ENCODE measurements around the gene MX1. TPM values are rescaled to one million over a fixed set of nuclear protein-coding genes. Genes with fewer than 3 reads are reported as not detected.

Gene MX1
- total RNA-seq, 2 donors from 2014 or later, result 65.2 to 154 TPM

DNA sequence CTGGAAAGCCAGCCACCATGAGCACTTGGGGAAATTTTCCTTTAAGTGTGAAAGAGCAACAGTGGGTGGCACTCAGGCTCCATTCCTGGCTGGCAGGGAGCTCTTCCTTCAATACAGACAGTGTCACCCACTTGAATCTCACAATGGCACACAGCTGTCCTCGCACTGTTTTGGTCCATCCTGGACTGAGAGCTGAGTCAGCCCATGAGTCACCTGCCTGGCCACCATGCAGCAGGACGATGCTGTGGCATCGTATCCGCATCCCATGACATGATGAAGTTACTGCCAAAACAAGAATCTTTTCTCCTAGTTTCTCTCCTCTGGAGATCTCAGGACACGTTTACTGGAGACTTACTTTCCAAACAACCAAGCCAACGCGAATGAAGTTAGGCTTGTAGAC lies 75.9 kb downstream of the MX1 start:
- Mint-ChIP-seq H3K9me3 (no peaks in the 10 kb centered on the region), H3K4me1 (ENCODE audit: low read depth) (peaks cover 6% of the 10 kb centered on the region), H3K36me3 (ENCODE audit: insufficient read depth in 2 of 2) (no peaks in the 10 kb centered on the region), H3K27me3 (ENCODE audit: low read depth) (peaks cover 50% of the 10 kb centered on the region), H3K27ac (no peak overlapping the region), H3K4me3 (no peak overlapping the region)
- ATAC-seq (replicated peaks in 1 of 2) (no peak), DNase-seq (no peak)

DNA sequence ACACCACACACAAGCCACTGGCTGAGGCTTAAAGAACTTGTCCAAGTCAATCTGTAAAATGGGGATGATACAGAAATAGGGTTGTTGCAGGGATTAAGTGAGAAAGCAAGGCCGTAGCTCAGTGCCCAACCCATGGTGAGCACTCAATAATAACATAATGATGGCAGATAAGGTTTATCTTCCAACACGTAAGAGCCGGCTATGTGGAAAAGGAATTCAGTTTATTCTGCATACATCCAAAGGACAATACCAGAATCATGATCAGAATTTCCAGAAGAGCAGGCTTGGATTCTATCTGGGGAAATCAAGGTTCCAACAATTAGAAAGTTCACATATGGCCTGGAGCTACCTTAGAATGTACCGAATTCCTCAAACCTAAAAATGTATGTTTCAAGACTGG lies 77.3 kb downstream of the MX1 start:
- Mint-ChIP-seq H3K36me3 (ENCODE audit: insufficient read depth in 2 of 2) (no peaks in the 10 kb centered on the region), H3K9me3 (no peaks in the 10 kb centered on the region), H3K27me3 (ENCODE audit: low read depth) (peaks cover 47% of the 10 kb centered on the region), H3K4me1 (ENCODE audit: low read depth) (peaks cover 6% of the 10 kb centered on the region), H3K27ac (no peak overlapping the region), H3K4me3 (no peak overlapping the region)
- no peak for DNase-seq
- ATAC-seq (replicated peaks in 1 of 2), result no peak

DNA sequence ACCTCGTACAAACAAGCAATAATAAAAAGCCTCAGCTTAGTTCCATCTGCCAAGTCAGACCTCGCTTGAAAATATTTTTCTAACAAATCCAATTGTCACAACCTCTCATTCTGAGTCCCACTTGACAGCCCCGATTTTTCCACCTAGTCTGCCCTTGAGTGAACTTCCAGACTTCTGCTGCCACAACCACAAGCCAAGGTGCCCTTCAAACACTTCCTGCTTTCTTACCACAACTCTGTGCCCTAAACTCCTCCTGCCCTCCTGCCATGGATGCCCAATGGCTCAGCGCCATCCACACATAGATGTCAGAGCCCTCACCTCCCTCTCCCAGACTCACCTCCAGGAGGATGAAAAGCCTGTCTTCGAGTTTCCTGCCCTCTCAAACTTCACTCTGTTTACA lies 78.0 kb downstream of the MX1 start:
- Mint-ChIP-seq H3K9me3 (no peaks in the 10 kb centered on the region), H3K4me3 (no peak overlapping the region)
- no peak for ATAC-seq (replicated peaks in 1 of 2)

DNA sequence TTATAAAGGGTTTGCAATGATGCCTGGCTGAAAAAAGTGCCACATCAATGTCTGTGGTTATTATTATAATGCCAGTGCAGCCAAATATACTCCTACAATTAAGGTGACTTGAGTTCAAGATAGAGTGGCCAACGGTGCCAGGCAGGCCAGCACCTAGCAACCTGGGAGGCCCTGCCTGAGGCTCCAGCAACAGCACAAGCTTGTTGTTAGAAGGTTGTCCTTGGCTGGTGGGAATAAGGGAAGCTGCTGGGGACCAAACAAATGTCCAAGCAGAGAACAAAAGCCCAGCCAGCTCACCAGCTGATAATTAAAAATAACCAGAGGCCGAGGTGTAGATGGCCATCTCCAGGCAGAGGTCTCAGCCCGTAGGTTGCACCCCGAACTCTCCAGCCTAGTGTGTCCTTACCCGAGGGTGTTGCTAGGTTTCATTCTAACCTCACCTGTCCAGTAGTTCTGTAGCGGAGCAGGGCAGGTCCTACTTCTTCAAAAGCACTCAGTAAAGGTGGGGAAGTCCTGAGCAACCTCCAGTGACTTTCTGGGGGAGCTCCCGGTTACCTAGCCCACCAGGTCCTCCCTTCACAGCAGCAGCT lies 80.1 kb downstream of the MX1 start:
- no peak for ATAC-seq (replicated peaks in 1 of 2)
- Mint-ChIP-seq H3K27me3 (ENCODE audit: low read depth) (peaks cover 59% of the 10 kb centered on the region), H3K4me3 (no peak overlapping the region), H3K9me3 (no peaks in the 10 kb centered on the region), H3K27ac (no peak overlapping the region), H3K4me1 (ENCODE audit: low read depth) (peaks cover 6% of the 10 kb centered on the region), H3K36me3 (ENCODE audit: insufficient read depth in 2 of 2) (no peaks in the 10 kb centered on the region)
- DNase-seq, result no peak

More for the DNA sequence above, 78.0 kb downstream of the MX1 start:
- no peak overlapping the region for H3K27ac Mint-ChIP-seq
- peaks cover 46% of the 10 kb centered on the region for H3K27me3 Mint-ChIP-seq (ENCODE audit: low read depth)
- H3K4me1 Mint-ChIP-seq (ENCODE audit: low read depth), result peaks cover 6% of the 10 kb centered on the region
- H3K36me3 Mint-ChIP-seq (ENCODE audit: insufficient read depth in 2 of 2), result no peaks in the 10 kb centered on the region
- no peak for DNase-seq

DNA sequence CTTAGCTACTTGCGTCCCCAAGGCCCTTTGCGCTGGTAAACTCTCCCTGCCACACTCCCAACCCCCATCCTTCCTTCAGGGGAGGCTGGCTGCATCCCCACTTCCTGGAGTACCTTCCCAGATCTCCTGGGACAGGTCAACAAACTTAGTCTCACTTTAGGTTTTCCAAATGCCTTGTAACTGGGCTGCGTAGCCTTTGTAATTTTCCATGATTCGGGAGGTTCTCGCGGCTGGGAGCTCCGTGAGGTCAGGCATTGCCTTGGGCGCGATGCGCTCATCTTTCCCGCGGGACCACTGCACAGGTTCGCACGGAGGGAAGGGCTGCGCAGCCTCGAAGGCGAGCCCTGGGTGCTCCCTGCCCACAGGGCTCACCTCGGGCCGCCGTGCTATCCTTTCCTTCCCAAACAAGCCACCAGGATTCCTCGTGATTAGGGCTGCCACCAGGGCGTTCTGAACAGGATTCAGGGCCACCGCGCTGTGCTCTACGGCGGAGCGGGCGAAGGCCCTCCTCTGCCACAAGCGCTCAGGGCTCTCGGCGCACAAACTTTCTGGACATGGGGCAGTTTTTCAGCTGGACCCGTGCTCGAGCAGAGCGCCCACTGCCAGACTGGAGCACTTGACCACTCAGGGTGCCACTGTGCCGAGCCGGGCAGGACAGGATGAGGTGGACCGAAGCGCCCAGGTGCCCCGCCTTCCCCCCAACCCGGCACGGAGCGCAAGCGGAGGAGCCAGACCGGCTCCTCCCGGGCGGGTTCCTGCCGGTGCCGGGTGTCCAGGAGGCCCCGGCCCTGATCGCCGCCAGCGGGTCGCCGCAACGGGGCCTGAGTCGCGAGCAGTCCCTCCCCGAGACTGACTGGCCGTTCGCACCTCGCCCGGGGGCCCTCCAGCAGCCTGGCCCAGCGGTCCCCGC lies 80.8 kb downstream of the MX1 start:
- Mint-ChIP-seq H3K27me3 (ENCODE audit: low read depth) (peaks cover 54% of the 10 kb centered on the region), H3K4me3 (no peak overlapping the region), H3K36me3 (ENCODE audit: insufficient read depth in 2 of 2) (no peaks in the 10 kb centered on the region), H3K27ac (no peak overlapping the region), H3K4me1 (ENCODE audit: low read depth) (peaks cover 6% of the 10 kb centered on the region), H3K9me3 (no peaks in the 10 kb centered on the region)
- ATAC-seq (replicated peaks in 1 of 2), result no peak
- no peak for DNase-seq

DNA sequence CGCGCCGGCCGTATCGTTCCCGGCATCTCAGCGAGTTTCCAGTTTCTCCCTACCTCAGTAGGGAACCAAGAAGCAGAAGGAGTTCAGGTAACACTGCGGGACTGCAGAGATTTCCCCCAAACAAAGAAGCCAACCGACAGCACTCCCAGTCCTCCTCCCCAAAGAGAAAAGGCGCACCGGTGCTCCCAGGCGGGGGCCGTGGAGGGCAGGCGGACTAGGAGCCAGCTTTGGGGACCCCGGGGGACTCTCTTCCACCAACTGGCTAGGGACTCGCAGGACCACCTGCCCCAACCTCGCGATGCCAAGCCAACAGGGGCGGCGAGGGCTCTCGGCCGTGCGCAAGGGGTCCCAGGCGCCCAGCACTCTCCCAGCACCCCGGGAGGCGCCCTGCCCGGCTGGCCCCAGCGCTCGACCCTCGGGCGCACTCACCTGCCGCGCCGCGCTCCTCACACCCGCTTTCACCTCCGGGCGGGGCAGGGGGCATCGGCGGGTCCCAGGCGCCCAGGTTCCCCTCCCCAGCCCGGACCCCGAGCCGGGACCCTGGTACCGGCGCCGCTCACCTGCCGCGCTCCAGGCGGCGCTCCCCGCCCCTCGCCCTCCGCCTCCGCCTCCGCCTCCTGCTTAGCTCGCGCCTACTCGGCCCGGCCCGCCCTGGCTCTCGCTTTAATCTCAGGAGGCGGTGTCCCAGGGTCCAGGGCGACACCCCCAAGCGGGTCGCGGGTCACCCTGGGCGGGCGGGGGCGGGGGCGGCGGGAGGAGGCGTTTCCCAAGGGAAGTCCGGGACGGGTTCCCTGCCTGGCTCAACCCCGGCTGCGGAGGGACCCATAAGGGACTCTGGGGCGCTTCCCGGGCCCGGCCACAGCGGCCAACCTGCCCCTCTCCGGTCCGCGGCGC lies 81.7 kb downstream of the MX1 start, which contains the start of gene TMPRSS2:
Gene TMPRSS2 (minus strand): TSS at position 638 of the 894 bp plus-strand sequence. CDS start 10,025 bp downstream, outside the sequence.
- H3K27me3 Mint-ChIP-seq (ENCODE audit: low read depth), result peaks cover 47% of the 10 kb centered on the region
- H3K9me3 Mint-ChIP-seq, result no peaks in the 10 kb centered on the region
- no peak within 1 kb of the TSS for H3K4me3 Mint-ChIP-seq
- H3K36me3 Mint-ChIP-seq (ENCODE audit: insufficient read depth in 2 of 2), result no peaks in the 10 kb centered on the region
- DNase-seq (no peak), ATAC-seq (replicated peaks in 1 of 2) (no peak)
- H3K4me1 Mint-ChIP-seq (ENCODE audit: low read depth), result peaks cover 6% of the 10 kb centered on the region
- no peak within 1 kb of the TSS for H3K27ac Mint-ChIP-seq

DNA sequence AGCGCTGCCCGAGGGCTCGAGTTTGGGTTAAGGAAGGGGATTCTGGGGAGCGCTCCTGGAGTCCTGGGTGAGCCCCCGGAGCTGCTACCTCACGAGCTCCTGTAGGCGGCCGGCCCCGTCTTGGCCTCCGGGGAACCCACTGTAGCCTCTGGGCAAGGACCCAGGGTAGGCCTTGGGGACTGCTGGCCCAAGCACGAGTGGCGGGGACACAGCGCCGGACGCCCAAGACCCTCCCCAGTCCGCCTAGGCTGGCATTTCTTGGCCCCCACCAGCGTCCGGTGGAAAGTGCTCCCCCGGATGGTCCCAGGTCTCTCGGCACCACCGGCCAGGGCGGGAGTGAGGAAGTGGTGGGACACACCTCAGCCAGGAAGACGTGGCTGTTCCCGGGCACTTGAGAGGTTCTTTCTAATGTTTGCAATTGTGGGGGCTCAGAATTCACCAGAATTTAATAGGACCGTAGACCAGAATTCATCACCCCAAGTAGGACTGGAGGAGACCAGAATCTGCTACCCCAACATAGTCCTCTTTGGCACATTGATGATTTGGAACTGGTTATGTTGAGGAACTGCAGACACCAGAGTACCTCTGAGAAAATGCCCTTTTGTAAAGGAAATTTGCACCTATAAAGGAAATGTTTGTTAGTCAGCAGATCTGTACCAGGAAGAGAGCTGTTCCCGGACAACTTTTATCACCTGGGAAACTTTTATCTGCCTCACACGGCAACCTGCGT lies 82.5 kb downstream of the MX1 start:
- peaks cover 6% of the 10 kb centered on the region for H3K4me1 Mint-ChIP-seq (ENCODE audit: low read depth)
- no peak for DNase-seq
- peaks cover 47% of the 10 kb centered on the region for H3K27me3 Mint-ChIP-seq (ENCODE audit: low read depth)
- no peak for ATAC-seq (replicated peaks in 1 of 2)
- H3K9me3 Mint-ChIP-seq, result no peaks in the 10 kb centered on the region
- no peak overlapping the region for H3K4me3 Mint-ChIP-seq
- H3K36me3 Mint-ChIP-seq (ENCODE audit: insufficient read depth in 2 of 2), result no peaks in the 10 kb centered on the region
- H3K27ac Mint-ChIP-seq, result no peak overlapping the region

Other genes with a start within 250 kb of the MX1 start
- gene FAM3B, start 109.4 kb upstream of the MX1 start, total RNA-seq, result not detected
- gene MX2, start 64.2 kb upstream of the MX1 start, total RNA-seq, result 10 to 100 TPM; 30.1 to 47.9 TPM
- not detected for gene TMPRSS2, start 81.9 kb downstream of the MX1 start, total RNA-seq